Esophagus muscularis mucosa (tissue), 4 donors: ENCODE data around the gene CFLAR. TPM values are rescaled to one million over a fixed set of nuclear protein-coding genes. Genes with fewer than 3 reads are reported as not detected.

Experiments
- DNase-seq: peaks from one replicate; pipeline ENCODE4 v3.0.0-alpha.2; 2017; ENCODE audit errors: extremely low spot score
- H3K27ac ChIP-seq, 4 donors: fragments of 200-600 bp; sonication (generic); replicated peaks in 1 of 4; 1 replicate in 3 of 4; 2 replicates in 1 of 4; pipeline ENCODE4 v1.5.1; 2016 to 2019; ENCODE audit warnings: mild to moderate bottlenecking in 1 of 4
- H3K27me3 ChIP-seq, 4 donors: fragments of 200-600 bp; sonication (generic); one replicate each; pipeline versions ENCODE4 v1.5.1 to v1.6.0; 2016 to 2019
- H3K36me3 ChIP-seq, 4 donors: fragments of 200-600 bp; sonication (generic); one replicate each; pipeline ENCODE4 v1.5.1; 2016 to 2019
- H3K4me1 ChIP-seq, 4 donors: fragments of 200-600 bp; sonication (generic); one replicate each; pipeline ENCODE4 v1.5.1; 2016 to 2019
- H3K4me3 ChIP-seq, 4 donors: fragments of 200-600 bp; sonication (generic); 1 replicate in 2 of 4; 2 replicates in 2 of 4; pipeline ENCODE4 v1.5.1; 2016 to 2019; ENCODE audit warnings: mild to moderate bottlenecking in 4 of 4, moderate library complexity in 1 of 4
- H3K9me3 ChIP-seq, 4 donors: fragments of 200-600 bp; sonication (generic); 1 replicate in 3 of 4; 2 replicates in 1 of 4; pipeline ENCODE4 v1.5.1; 2016 to 2019
- EP300 ChIP-seq: sonication (generic); formaldehyde crosslinking; IDR thresholded peaks from one replicate; pipeline ENCODE4 v1.6.1; 2017; ENCODE audit warnings: antibody characterized with exemption
- POLR2A ChIP-seq: fragments of 450-650 bp; IDR thresholded peaks from one replicate; pipeline ENCODE4 v1.6.1; 2017; ENCODE audit warnings: antibody characterized with exemption, moderate library complexity, mild to moderate bottlenecking, low read depth
- POLR2AphosphoS5 ChIP-seq, 2 donors: sonication (generic); formaldehyde crosslinking; IDR thresholded peaks; one replicate each; pipeline ENCODE4 v1.6.1; 2017; ENCODE audit warnings: antibody characterized with exemption in 2 of 2
- WGBS: methylation state at CpG from one replicate; pipeline ENCODE4 v1.1.5; 2018; 5-methylcytosine and 5-hydroxymethylcytosine counted together
- intact Hi-C: fragments of 100-400 bp; cut with DNase I; formaldehyde crosslinking; loops from one replicate; pipeline ENCODE4 v1.15.1; 2023
- total RNA-seq, 4 donors: library from RNA; depleted of rRNA; stranded (reverse); fragments of >200 nt; gene quantifications; one replicate each; pipeline versions ENCODE4 v1.1.0 to v1.2.1, GENCODE V29; 2016
- TF ChIP-seq, protein P1 (sequence below), 3 experiments: fragments of 200-600 bp in 2 of 3; fragments of 450-650 bp in 1 of 3; sonication (generic) in 2 of 3; IDR thresholded peaks; one replicate each; pipeline ENCODE4 v1.5.1; 2017 to 2019; ENCODE audit warnings: antibody characterized with exemption in 3 of 3, mild to moderate bottlenecking in 2 of 3, moderate library complexity in 1 of 3

CFLAR gene
- 100 to 1,000 TPM; 137 to 236 (median 202) TPM for total RNA-seq

- Histone ChIP-seq H3K36me3 (no peaks in the 10 kb centered on the region), H3K27me3 (no peaks in the 10 kb centered on the region), H3K27ac (peak within 1 kb of the TSS; percentile 96 to 100 (median 98)), H3K4me1 (peaks cover 6 to 50% (median 37%) of the 10 kb centered on the region in 4 donors), H3K4me3 (peak within 1 kb of the TSS; percentile 76 to 91 (median 86)), H3K9me3 (no peaks in the 10 kb centered on the region)
- 1% methylated on average over 40 of the region's 75 CpGs for WGBS
- DNase-seq, result peak; percentile 94
- intact Hi-C loops, result loop anchor here (5.0 kb wide), 2 partner anchors 41 to 44 kb away; partner anchors contain the start of genes HYCC2 and NDUFB3
- peak; percentile 61 for TF ChIP-seq POLR2A
- TF ChIP-seq EP300, result no peak
- TF ChIP-seq POLR2AphosphoS5 (IDR thresholded peaks at IDR 0.05), result peak; percentile 66 to 94
Measured at GRCh38 chr2:201116115-201116958, at the start of gene CFLAR. CFLAR (plus strand) TSS chr2:201116164; CDS start chr2:201129866, 13,702 bp downstream.

GRCh38 chr2:201070948-201071478 lies 45.0 kb upstream of the CFLAR start:
- Histone ChIP-seq H3K27me3 (no peaks in the 10 kb centered on the region), H3K4me3 (peak overlapping the region; percentile 70 to 90 (median 79)), H3K27ac (peak overlapping the region; percentile 85 to 91 (median 88)), H3K36me3 (no peaks in the 10 kb centered on the region), H3K4me1 (peaks cover 35 to 77% (median 71%) of the 10 kb centered on the region in 4 donors), H3K9me3 (no peaks in the 10 kb centered on the region)
- under 1% methylated on average over 19 of the region's 21 CpGs for WGBS
- TF ChIP-seq, protein P1, sequence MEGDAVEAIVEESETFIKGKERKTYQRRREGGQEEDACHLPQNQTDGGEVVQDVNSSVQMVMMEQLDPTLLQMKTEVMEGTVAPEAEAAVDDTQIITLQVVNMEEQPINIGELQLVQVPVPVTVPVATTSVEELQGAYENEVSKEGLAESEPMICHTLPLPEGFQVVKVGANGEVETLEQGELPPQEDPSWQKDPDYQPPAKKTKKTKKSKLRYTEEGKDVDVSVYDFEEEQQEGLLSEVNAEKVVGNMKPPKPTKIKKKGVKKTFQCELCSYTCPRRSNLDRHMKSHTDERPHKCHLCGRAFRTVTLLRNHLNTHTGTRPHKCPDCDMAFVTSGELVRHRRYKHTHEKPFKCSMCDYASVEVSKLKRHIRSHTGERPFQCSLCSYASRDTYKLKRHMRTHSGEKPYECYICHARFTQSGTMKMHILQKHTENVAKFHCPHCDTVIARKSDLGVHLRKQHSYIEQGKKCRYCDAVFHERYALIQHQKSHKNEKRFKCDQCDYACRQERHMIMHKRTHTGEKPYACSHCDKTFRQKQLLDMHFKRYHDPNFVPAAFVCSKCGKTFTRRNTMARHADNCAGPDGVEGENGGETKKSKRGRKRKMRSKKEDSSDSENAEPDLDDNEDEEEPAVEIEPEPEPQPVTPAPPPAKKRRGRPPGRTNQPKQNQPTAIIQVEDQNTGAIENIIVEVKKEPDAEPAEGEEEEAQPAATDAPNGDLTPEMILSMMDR (IDR thresholded peaks at IDR 0.05), result no peak
- TF ChIP-seq POLR2AphosphoS5 (IDR thresholded peaks at IDR 0.05) (no peak), EP300 (no peak), POLR2A (no peak)
- intact Hi-C loops, result loop anchor here (5.0 to 10.0 kb wide), 3 partner anchors 46 to 109 kb away; partner anchors contain the start of genes CFLAR and ORC2
- DNase-seq, result no peak

GRCh38 chr2:201071479-201072200 lies 44.3 kb upstream of the CFLAR start, which contains the start of the genes HYCC2 and NDUFB3:
HYCC2 (minus strand) TSS chr2:201071671; CDS start chr2:201024009, 47,662 bp downstream.
NDUFB3 (plus strand) TSS chr2:201072001; CDS start chr2:201078883, 6,882 bp downstream.
- Histone ChIP-seq H3K9me3 (no peaks in the 10 kb centered on the region), H3K27me3 (no peaks in the 10 kb centered on the region), H3K36me3 (no peaks in the 10 kb centered on the region), H3K4me1 (peaks cover 35 to 76% (median 69%) of the 10 kb centered on the region in 4 donors), H3K4me3 (peak within 1 kb of the TSS; percentile 70 to 90 (median 79)), H3K27ac (peak within 1 kb of the TSS; percentile 85 to 91 (median 88))
- peak; percentile 98 for DNase-seq
- TF ChIP-seq, protein P1 (IDR thresholded peaks at IDR 0.05), result peak in 2 of 3 experiments; percentile 30 to 32
- TF ChIP-seq POLR2A (no peak), EP300 (no peak), POLR2AphosphoS5 (IDR thresholded peaks at IDR 0.05) (peak; percentile 92 to 93)
- intact Hi-C loops, result loop anchor here (5.0 to 10.0 kb wide), 3 partner anchors 46 to 109 kb away; partner anchors contain the start of genes CFLAR and ORC2
- under 1% methylated on average over 26 of the region's 34 CpGs for WGBS

- H3K4me1 ChIP-seq, result peaks cover 35 to 71% (median 66%) of the 10 kb centered on the region in 4 donors
- no peaks in the 10 kb centered on the region for H3K36me3 ChIP-seq
- peak overlapping the region; percentile 70 to 90 (median 79) for H3K4me3 ChIP-seq
- no peaks in the 10 kb centered on the region for H3K9me3 ChIP-seq
- H3K27ac ChIP-seq, result peak overlapping the region; percentile 85 to 91 (median 88)
- no peaks in the 10 kb centered on the region for H3K27me3 ChIP-seq
- intact Hi-C loops, result loop anchor here (5.0 to 10.0 kb wide), 3 partner anchors 45 to 110 kb away; partner anchors contain the start of genes CFLAR and ORC2
- TF ChIP-seq POLR2A (no peak), EP300 (no peak), POLR2AphosphoS5 (IDR thresholded peaks at IDR 0.05) (no peak)
- TF ChIP-seq, protein P1 (IDR thresholded peaks at IDR 0.05), result no peak
- WGBS, result 2% methylated on average over 5 of the region's 5 CpGs
- DNase-seq, result no peak
Measured at GRCh38 chr2:201072201-201072530, 43.8 kb upstream of the CFLAR start.
